ENCODE results near the gene F12.

DNA sequence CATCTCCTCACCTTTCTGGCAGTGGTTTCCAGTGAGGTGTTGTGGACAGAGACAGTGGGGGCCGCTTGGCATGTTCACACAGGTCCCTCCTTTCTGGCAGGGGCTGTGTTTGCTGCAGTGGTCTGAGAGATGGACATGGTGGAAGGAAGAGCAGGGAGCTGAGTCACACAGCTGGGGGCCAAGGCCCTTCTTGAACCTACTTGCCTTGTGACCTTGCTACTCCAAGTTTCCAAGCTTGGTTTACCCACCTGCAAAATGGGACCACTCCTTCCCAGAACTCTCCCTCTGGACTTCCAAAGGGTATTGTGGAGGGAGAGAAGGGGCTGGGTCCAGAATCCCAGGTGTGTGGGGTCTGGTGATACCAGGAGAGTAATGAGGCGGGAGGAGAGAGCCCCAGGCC is 4.1 kb downstream of the F12 start:
- TF ChIP-seq CTCF (IDR thresholded peaks at IDR 0.05 in 8 of 11, conservative IDR thresholded peaks at IDR 0.05 in 3 of 11), result no peak
- TF ChIP-seq POLR2A (IDR thresholded peaks at IDR 0.05), result no peak
